A673 (cell line): Measurements from ENCODE around the gene RABGAP1L.

Experiments
- CTCF ChIP-seq: fragments of 300-800, 200-600 bp; sonication (generic); conservative IDR thresholded peaks from 2 replicates; pipeline ENCODE4 v1.5.1; 2017; ENCODE audit warnings: low read depth, mild to moderate bottlenecking, antibody characterized with exemption, low read length, moderate library complexity, mixed read lengths
- EZH2 ChIP-seq: fragments of 200-600 bp; sonication (generic); IDR thresholded peaks from 2 replicates; pipeline ENCODE4 v1.6.1; 2017; ENCODE audit warnings: borderline replicate concordance, low read depth, mild to moderate bottlenecking, mixed read lengths, antibody characterized with exemption, low read length; ENCODE audit not compliant: poor library complexity, severe bottlenecking

- TF ChIP-seq CTCF (no peak), EZH2 (no peak)
These were observed 677.2 kb downstream of the RABGAP1L start for GRCh38 chr1:174836543-174836942.
